IPS-18c (cell line): ENCODE data around the gene CHDH.

ENCODE experiments used
- H3K4me3 ChIP-seq: 2 replicates; pipeline ENCODE4 v1.7.0; 2013; ENCODE audit warnings: low read depth, mild to moderate bottlenecking, low read length, moderate library complexity; ENCODE audit not compliant: insufficient read depth
- H3K9me3 ChIP-seq: one replicate; pipeline ENCODE4 v1.6.1; 2013; ENCODE audit warnings: mild to moderate bottlenecking, low read length, moderate library complexity; ENCODE audit not compliant: control insufficient read depth, insufficient read depth

Gene CHDH

DNA sequence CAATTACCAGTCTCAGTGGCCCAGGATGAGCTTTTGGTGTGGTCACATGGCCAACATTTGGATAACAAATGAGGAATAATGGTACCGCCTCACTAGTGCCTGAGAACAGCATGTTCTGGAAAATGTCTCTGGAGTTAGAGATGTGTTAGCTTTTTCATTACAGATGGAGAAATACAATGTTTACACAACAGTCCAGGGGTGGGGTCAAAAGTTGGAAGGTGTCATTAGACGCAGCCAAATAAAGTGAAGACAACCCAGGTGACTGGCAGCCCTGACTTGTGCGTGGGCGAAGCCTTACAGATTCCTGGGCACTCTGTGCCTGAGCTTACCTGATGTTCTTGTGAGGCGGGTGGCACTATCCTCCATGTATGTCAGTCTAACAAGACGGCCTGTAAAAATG lies 13.0 kb upstream of the CHDH start:
- H3K4me3 ChIP-seq = no peak overlapping the region

GRCh38 chr3:53858096-53858741 lies 12.0 kb upstream of the CHDH start:
- Histone ChIP-seq H3K4me3 (no peak overlapping the region), H3K9me3 (no peaks in the 10 kb centered on the region)

More for the DNA sequence above, 13.0 kb upstream of the CHDH start:
- H3K9me3 ChIP-seq = no peaks in the 10 kb centered on the region

- Histone ChIP-seq H3K4me3 (no peak overlapping the region), H3K9me3 (no peaks in the 10 kb centered on the region)
These were observed 10.7 kb upstream of the CHDH start for GRCh38 chr3:53856964-53857363.

GRCh38 chr3:53850895-53851294 lies 4.7 kb upstream of the CHDH start:
- H3K4me3 ChIP-seq = no peak overlapping the region
- no peaks in the 10 kb centered on the region for H3K9me3 ChIP-seq

DNA sequence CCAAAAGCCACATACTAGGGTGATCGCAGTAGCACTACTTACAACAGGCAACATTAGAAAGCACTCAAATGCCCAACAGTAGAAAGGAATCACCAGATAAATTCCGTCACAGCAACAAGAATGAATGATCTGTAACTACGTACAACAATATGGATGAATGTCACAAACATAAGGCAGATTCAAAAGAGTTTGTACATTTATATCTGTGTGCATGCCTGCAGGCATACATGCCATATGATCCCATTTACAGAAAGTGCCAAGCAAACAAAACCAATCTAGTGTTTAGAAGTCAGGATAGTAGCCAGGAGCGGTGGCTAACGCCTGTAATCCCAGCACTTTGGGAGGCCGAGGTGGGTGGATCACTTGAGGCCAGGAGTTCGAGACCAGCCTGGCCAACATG lies 3.7 kb upstream of the CHDH start:
- Histone ChIP-seq H3K4me3 (no peak overlapping the region), H3K9me3 (no peaks in the 10 kb centered on the region)

GRCh38 chr3:53846851-53847155 lies 584 bp upstream of the CHDH start:
- peak overlapping the region; percentile 66 for H3K4me3 ChIP-seq
- no peaks in the 10 kb centered on the region for H3K9me3 ChIP-seq

- H3K9me3 ChIP-seq = no peaks in the 10 kb centered on the region
These were observed 412 bp downstream of the CHDH start for GRCh38 chr3:53845881-53846133.

GRCh38 chr3:53845103-53845880 lies 927 bp downstream of the CHDH start:
- no peaks in the 10 kb centered on the region for H3K9me3 ChIP-seq
- peak overlapping the region; percentile 66 for H3K4me3 ChIP-seq

More at GRCh38 chr3:53845881-53846133, 412 bp downstream of the CHDH start:
- peak overlapping the region; percentile 66 for H3K4me3 ChIP-seq

- no peak overlapping the region for H3K4me3 ChIP-seq
These were observed 1.7 kb downstream of the CHDH start for GRCh38 chr3:53844262-53845102.

DNA sequence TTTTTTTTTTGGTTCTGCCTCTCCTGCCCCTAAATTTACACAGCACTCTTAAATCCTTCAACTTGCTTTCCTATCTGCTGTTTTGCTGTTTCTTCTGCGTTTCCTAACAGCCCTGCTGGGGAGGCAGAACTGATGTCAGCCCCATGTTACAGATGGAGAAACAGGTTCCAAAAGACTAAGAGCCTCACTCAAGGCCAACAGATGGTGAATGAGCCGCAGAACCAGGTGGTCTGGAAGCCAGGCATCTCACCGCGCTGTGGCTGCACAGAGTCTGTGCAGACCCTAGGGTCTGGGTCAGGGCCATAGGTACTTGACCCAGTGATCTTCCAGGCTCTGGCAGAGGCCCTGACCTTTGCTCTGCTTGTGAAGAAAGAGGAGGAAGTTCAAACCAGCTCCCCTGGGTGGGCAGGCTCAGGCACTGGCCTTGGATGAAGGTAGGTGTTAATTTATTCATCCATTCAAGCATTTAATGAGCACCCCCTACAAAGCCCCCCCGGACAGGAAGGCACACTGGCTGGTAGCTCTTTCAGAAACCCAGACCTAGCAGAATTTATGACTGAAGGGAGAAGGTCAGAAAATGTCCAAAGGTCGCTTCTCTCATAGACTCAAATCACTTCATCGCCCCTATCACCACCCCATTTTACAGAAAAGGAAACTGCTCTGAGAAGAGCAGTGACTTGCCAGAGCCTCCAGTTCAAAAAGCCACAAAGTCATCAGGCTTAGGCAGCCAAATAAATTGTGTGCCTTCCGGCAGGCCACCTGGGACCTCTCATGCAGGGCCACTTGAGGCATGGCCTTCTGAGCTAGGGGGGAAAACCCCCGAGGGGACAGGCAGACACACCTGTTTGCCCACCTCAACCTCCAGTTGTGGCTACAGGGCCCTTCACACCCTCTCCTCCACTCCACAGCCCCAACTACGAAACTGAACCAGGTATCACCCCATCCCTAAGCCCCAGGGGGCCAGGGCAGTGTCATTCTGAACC lies 2.7 kb downstream of the CHDH start:
- Histone ChIP-seq H3K4me3 (no peak overlapping the region), H3K9me3 (no peaks in the 10 kb centered on the region)

More at GRCh38 chr3:53844262-53845102, 1.7 kb downstream of the CHDH start:
- H3K9me3 ChIP-seq = no peaks in the 10 kb centered on the region

DNA sequence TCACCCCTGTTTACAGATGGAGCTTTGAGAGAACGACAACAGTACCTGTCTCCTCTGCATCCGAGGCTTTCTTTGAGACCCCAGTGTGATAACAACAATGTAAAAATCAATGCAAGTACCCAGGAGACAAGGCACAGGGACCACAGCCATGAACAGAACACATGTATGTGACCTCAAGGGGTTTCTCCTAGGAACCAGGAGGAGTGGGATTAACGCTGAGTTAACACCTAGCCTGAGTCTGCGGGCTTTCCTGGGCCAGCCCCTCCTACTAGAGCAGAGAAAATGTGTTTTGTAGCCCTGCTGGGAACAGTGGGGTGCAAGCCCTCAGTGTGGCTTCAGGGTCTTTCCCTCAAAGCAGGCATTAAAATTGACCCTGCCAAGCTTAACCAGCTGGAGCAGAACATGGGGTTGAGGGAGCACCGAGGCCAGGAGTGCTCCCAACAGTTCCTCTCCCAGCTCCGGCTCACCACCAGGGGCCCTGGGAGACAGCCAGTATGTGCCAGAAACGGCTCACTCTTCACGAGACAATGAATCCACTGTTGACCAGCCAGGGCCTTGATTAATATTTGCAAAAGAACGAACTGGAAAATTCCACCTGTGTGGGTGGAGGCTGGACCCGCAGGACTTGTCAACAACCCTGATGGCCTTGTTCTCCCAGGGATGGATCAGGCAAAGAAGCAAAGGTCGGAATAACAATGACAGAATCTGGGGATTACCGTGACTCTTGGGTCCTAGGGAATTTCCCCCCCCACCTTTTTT lies 3.6 kb downstream of the CHDH start:
- Histone ChIP-seq H3K9me3 (no peaks in the 10 kb centered on the region), H3K4me3 (no peak overlapping the region)

DNA sequence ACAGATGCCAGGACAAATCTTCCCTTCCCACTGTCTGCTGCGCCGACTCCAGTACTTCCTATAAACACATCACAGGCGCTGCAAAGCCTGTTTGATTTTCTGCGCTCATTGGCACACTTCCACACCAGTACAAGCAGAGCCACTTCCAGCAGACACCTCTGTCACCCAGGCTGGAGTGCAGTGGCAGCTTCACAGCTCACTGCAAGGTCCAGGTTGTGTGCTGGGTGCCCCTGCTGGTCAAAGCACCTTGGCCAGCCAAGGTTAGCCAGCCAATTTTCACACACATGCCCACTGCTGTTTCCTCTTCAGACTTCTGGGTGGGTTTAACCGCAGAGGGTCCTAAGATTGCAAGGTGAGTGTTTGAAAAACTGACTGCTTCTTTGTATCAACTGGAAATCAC lies 4.9 kb downstream of the CHDH start:
- H3K9me3 ChIP-seq = no peaks in the 10 kb centered on the region

DNA sequence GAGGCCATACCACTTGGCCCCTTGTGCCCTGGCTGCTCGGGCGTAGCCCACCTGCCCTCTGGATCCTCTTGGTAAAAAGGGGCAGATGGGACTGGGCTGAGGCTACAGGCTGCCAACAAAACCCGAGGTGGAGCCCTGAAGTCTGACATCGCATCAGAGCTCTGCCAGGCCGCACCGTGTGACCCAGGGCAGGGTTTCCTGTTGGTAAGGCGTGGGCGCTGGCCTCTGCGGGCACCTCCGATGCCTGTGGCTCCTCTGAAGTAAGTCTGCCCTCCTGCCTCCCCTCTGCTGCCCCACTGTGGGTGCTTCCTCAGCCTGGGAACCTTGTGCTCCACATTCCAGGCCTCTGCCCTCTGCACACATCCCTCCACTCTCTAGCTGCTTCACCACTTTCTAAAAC lies 8.9 kb downstream of the CHDH start:
- H3K9me3 ChIP-seq = no peaks in the 10 kb centered on the region
- H3K4me3 ChIP-seq = no peak overlapping the region

More for the DNA sequence above, 4.9 kb downstream of the CHDH start:
- H3K4me3 ChIP-seq = no peak overlapping the region

DNA sequence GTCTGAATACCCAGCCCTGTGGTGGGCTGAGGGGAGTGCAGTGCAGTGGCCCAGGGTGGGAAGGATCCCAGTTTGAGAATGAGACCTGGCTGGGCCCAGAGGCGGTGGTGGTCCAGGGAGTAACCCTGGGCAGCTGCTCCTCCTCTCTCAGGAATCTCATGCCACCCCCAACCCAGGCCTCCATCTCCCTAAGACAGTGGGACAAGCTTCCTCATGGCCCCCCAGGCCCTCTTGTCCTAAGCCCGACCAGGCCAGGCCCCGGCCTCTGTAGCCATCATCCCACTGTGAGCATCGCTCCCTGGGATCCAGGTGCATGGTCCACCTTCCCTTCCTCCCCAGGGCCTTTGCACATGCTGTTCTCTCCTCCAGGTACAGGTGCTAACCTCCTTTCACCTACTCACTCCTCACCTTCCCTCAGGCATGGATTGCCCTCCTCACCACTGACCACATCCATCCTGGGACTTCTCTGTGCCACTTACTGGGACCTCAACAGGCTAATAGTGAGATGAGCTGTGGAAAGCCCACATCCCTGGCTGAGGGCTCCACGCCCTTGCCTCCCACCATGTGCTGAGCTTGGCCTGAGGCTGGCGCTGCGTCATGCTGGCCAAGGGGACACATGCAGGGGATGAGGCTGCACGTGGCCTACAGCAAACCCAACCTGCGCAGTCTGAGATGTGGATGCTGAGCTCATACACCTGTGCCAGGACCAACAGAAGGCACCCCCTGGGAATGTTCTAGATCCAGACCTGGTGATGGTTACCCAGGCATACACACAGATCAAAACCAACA lies 9.9 kb downstream of the CHDH start:
- no peak overlapping the region for H3K4me3 ChIP-seq
- H3K9me3 ChIP-seq = no peaks in the 10 kb centered on the region

- H3K9me3 ChIP-seq = no peaks in the 10 kb centered on the region
- H3K4me3 ChIP-seq = no peak overlapping the region
These were observed 11.0 kb downstream of the CHDH start for GRCh38 chr3:53835257-53835656.
